HPDE6-E6E7 (cell line): ENCODE results near the gene LGI2.
"Not testable (repeated sequence)": the region's sequence is repeated elsewhere in the genome, so short reads cannot be mapped to it uniquely, and the experiment has no call there.

Experiments used
- DNase-seq: peaks from one replicate; pipeline ENCODE4 v3.0.0; 2011; ENCODE audit warnings: missing footprints; ENCODE audit errors: extremely low spot score

Gene LGI2

GRCh38 chr4:25050370-25051078 lies 19.8 kb upstream of the LGI2 start:
- no peak for DNase-seq

GRCh38 chr4:25043548-25043947 lies 12.8 kb upstream of the LGI2 start:
- no peak for DNase-seq

- no peak for DNase-seq
Measured at GRCh38 chr4:25033526-25033925, 2.8 kb upstream of the LGI2 start.

DNA sequence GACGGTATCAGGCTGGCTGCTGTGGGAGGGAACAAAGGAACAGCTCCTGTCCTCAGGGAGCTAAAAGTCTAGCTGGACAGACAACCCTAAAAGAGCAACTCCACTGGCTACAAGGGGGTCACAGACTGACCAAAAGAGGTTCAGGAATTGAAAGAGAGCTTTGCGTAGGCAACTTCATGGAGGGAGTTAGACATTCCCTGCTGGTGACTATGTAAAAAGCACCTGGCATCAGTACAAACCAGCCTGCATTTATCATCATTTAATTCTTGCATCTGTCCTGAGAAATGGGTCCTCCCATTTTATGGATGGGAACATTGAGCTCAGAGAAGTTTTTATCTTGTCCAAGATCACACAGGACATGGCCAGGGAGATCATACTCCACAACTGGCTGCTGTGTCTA lies 1.4 kb upstream of the LGI2 start:
- no peak for DNase-seq

GRCh38 chr4:25031077-25031621 lies 403 bp upstream of the LGI2 start:
- no peak for DNase-seq

DNA sequence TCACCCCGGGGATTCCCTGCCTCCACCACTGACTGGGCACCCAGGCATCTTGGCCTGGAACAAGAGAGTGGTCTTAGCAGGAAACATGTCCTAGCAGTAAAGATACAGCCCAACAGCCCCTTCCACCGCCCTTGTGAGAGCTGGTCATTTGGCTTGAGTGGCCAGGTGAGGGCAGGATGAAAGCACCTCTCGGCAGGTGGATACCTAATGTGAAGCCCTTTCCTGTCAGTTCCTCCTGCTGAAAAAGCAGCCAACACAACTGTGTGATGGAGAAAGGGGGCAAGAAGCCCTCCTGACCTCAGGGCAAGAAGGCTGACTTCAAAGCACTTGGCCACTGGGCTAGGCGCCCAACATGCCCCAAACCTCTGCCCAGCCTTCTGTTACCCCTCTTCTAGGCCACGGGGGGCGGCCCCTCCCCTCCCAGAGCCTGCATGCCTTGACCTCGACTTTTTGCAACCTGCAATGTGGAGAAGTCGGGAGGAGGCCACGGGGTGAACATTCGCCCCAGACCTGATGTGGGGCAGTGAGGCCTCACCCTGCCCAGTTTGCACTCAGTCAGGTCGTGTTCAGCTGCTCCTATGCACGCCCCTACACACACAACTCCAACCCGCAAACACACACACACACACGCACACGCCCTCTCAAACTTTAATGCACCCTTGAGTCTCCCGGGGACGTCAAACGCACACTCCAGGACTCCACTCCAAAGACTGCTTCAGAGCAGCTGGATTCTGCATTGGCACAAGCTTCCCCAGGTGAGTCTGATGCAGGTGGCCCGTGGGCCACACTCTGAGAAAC lies 1.1 kb downstream of the LGI2 start:
- no peak for DNase-seq

DNA sequence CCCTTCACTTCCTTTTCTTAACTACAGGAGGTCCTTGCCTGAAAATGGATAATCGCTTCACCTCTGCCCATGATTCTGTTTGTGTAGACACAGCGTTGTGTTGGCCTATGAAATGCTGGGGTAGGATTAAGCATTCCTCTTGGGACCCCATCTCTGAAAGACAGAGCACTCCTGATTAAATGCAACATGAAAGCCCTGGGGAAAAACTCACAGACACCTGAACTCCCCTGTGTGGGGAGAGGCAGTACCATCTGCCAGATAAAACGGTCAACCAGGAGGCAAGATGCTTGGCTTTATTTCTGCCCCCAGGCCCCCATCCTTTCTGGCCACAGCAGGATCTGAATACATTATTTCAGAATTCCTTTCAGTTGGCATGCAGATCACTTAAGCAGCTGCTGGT lies 1.9 kb downstream of the LGI2 start:
- DNase-seq: no peak

- DNase-seq: no peak
Measured at GRCh38 chr4:25022766-25023165, 8.0 kb downstream of the LGI2 start.

- DNase-seq: no peak
Measured at GRCh38 chr4:25021216-25021615, 9.5 kb downstream of the LGI2 start.

GRCh38 chr4:25020236-25020635 lies 10.5 kb downstream of the LGI2 start:
- no peak for DNase-seq

GRCh38 chr4:25019501-25019900 lies 11.2 kb downstream of the LGI2 start:
- DNase-seq: no peak

DNA sequence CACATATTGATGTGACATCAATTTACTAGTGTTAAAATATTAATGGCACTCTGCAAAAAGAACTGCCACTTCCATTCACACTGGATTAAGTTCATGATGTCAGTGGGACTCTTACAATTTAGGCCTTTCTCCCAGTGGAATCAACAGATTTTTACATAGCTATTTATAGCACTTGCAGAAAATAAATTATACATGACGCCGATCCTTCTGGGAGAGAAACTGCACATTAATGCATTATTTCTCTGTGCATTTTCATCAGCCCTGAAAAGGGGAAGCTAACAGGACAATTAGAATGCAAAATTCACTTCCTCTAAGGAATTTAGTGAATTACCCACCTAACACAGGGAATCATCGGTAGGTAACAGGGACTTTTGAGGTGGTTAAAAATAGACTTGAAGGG lies 15.7 kb downstream of the LGI2 start:
- DNase-seq: no peak

GRCh38 chr4:25014662-25014983 lies 16.1 kb downstream of the LGI2 start:
- not testable (repeated sequence) for DNase-seq

DNA sequence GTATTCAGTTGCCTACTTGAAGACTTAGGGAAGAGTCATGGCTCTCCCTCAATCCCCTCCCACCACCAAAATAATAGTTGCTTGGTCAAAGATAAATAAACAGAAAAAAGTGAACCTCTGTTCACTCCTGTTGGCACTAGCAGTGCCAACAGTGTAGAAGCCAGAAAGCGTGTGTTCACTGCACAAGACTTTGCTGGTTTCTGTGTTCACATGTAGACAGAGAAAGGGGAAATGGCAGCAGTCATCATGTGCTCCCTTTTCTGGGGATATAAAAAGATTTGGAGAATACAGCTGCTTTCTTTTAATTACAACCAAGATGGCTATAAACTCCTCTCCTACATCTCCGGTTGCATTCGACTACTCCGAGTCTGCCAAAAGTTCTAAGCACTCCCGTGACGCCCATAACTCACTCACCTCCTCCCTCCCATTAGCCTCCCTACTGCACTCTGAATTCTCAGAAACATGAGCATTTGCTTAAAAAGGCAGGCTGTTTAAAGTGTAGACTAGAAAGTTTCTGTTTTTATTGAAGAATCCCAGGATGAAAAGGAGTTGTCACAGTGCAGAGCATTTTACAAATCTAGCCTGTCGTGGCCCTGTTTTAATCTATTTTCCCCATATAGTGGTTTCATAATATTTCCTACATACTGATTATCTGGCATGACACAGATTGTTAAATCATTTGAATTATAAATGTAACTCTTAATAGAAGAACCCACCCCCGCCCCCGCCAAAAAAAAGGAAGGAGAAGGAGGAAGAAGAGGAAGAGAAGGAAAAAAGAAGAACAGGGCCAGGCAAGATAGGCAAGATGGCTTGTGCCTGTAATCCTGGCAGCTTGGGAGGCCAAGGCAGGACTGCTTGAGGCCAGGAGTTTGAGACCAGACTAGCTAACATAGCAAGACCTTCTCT lies 16.7 kb downstream of the LGI2 start:
- no peak for DNase-seq

- DNase-seq: no peak
Measured at GRCh38 chr4:25012655-25013054, 18.1 kb downstream of the LGI2 start.

DNA sequence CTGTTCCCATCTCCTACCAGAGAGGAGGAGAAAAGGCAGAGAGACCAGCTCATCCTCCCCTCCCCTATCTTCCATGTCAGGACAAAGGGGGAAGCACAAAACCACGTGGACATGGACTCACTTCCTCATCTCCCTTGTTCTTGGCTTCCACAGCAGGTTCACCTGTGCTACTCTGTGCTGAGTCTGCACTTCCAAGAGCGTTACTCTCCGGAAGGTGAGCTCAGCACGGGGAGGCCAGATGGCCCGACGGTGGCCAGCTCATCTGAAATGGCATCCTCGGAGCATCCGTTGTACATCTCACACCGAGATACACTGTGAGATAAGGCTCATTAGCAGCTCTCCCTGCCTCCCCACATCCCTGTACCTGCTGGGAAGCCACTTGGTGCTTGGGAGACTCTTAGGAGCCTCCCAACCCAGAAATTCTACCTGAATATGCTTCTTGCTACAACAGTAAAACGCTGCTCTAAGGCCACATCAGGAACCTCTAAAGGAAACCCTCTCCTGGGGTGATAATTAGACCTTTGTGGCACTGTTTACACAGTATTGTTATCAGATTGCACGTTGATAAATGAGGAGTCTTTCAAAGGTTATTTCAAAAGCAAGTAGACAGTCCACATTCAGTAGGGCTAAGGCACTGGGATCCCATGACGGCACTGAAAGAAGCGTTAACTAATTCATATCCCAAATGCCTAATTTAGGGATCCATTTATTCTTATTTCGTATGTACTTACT lies 19.4 kb downstream of the LGI2 start:
- no peak for DNase-seq

GRCh38 chr4:25007598-25007997 lies 23.1 kb downstream of the LGI2 start:
- no peak for DNase-seq

DNA sequence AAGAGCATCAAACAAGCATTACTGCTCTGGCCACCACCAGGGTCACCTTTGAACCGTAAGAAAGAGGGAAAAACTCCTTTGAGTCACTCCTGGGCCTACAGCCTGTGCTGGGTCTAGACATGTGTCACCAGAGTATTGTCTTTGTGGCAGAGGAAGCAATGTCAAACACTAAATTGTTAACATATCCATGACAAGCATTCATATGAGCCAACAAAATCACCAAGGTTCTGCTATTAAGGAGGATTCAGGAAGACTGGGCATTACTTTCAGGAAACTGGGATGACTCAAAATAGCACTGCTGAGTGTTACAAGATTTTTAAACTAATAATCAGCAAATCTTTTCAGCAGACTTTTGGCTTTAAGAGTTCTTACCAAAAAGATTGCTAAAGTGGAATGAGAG lies 28.1 kb downstream of the LGI2 start:
- no peak for DNase-seq

DNA sequence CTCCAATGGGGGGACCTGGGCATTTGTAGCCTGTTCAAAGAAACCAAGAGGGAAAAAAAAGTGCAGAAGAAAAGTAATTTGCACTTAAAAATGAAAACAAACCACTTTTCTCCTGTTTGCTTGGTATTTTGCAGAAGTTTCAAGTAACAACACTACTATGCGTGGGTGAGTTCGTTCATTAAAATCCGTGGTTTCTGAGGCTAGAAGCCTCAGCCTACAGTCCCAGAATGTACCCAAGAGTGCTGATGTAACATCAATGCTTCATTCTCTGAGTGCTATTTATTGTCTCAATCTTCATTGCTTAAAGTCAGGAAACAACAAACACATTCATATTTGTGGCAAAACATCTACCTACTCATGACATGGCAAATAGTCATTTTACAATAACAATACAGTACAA lies 29.2 kb downstream of the LGI2 start:
- no peak for DNase-seq

- no peak for DNase-seq
Measured at GRCh38 chr4:25000639-25001038, 30.1 kb downstream of the LGI2 start.

DNA sequence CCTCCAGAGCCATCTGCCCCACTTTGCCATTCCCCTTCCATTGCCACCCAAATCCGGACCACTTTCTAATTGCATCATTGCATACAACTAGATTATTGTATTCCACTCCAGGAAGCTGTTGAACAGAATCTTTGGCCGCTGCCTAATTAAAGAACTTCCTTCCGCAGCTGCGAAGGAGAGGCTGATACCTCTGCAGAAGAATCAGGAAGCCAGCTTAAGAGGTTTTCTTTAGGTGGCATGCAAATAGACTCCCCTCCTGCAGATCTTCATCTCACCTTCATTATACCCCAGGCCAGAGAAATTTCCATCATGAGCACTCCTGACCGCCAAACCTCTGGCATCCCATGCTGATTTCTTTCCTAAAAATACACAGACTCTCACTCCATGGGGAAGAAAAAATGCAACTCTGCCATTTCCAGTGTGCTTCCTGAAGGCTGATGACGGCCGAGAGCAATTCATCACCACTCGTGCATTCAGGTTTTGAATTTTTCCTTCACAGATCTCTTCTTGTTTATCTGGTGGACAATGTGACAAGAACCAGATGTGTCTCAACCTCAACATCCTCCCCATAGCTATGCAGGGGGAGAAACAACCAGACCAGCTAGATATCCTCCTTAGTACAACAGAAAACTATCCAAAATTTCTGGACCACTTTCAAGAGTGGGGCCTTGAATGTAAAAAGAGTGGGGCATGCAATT lies 31.2 kb downstream of the LGI2 start:
- DNase-seq: no peak
